A549 (cell line): Measurements from ENCODE around the gene RAB40A. TPM values are rescaled to one million over a fixed set of nuclear protein-coding genes. Genes with fewer than 3 reads are reported as not detected.

ENCODE experiments used
- ATAC-seq, 2 experiments: fragments of 200-7000 bp in 1 of 2; fragments of >200 bp in 1 of 2; cut with Nextera tagmentation in 1 of 2; cut with Tn5 transposase in 1 of 2; 3 replicates each; pipeline versions ENCODE4 v1.8.0 to v1.9.1; 2018 to 2020; ENCODE audit warnings: mild to moderate bottlenecking in 1 of 2, moderate library complexity in 1 of 2
- CTCF ChIA-PET: fragments of 300-600 bp; sonication (Branson Sonifier 250); formaldehyde crosslinking; extraction: SDS; loops from one replicate; lab custom pipeline; 2021; ENCODE audit warnings: antibody characterized with exemption, inconsistent platforms; lab: Yijun Ruan, JAX
- POLR2A ChIA-PET: fragments of 350-600 bp; formaldehyde crosslinking; extraction: SDS; loops from one replicate; lab custom pipeline; 2021; ENCODE audit warnings: antibody characterized with exemption, inconsistent platforms; lab: Yijun Ruan, JAX
- DNase-seq, 2 experiments: peaks; one replicate each; pipeline versions ENCODE4 v3.0.0 to v3.0.0-alpha.2; 2011 to 2016; ENCODE audit warnings: low read depth in 1 of 2, low spot score in 1 of 2
- FAIRE-seq: peaks from 2 replicates; lab custom pipeline; 2011; peaks lifted over from hg19 to GRCh38; lab: Jason Lieb, UNC
- H3K27ac ChIP-seq, 2 experiments: fragments of >200 bp; sonication (Bioruptor Twin); formaldehyde crosslinking; 3 replicates each; pipeline ENCODE4 v1.5.1; 2016 to 2017
- H3K4me1 ChIP-seq: fragments of >200 bp; sonication (Bioruptor Twin); formaldehyde crosslinking; 3 replicates; pipeline ENCODE4 v1.6.1; 2016
- H3K4me2 ChIP-seq: fragments of >200 bp; sonication (Bioruptor Twin); formaldehyde crosslinking; 3 replicates; pipeline ENCODE4 v1.6.1; 2016
- H3K4me3 ChIP-seq: fragments of >200 bp; sonication (Bioruptor Twin); formaldehyde crosslinking; 3 replicates; pipeline ENCODE4 v1.5.1; 2016
- H3K9me3 ChIP-seq: fragments of >200 bp; sonication (Bioruptor Twin); formaldehyde crosslinking; 3 replicates; pipeline ENCODE4 v1.6.1; 2016
- CBX8 ChIP-seq: fragments of 200-600 bp; sonication (generic); IDR thresholded peaks from 2 replicates; pipeline ENCODE4 v1.6.1; 2016
- ELK1 ChIP-seq: fragments of 150-350 bp; IDR thresholded peaks from 2 replicates; pipeline ENCODE4 v1.6.1; 2014; ENCODE audit warnings: low read depth, mild to moderate bottlenecking, low read length
- ESRRA ChIP-seq: fragments of 150-350 bp; IDR thresholded peaks from 2 replicates; pipeline ENCODE4 v1.6.1; 2014; ENCODE audit warnings: mild to moderate bottlenecking, low read length, borderline replicate concordance
- FOSB ChIP-seq: fragments of 250-450 bp; sonication (Bioruptor Pico); IDR thresholded peaks from 2 replicates; pipeline ENCODE4 v1.5.0; 2020; ENCODE audit warnings: mild to moderate bottlenecking, moderate library complexity
- FOSL2 ChIP-seq, 2 experiments: fragments of 450-650 bp in 1 of 2; fragments of >200 bp in 1 of 2; sonication (Bioruptor Twin) in 1 of 2; formaldehyde crosslinking; IDR thresholded peaks; 2 replicates each; pipeline versions ENCODE4 v1.5.0 to v1.6.1; 2016 to 2020; ENCODE audit warnings: mild to moderate bottlenecking in 1 of 2, moderate library complexity in 1 of 2
- HDAC2 ChIP-seq: fragments of 200-600 bp; sonication (generic); IDR thresholded peaks from 2 replicates; pipeline ENCODE4 v1.6.1; 2016
- HMGXB4 ChIP-seq: fragments of 250-450 bp; sonication (Bioruptor Pico); IDR thresholded peaks from 2 replicates; pipeline ENCODE4 v1.5.0; 2021; ENCODE audit warnings: mild to moderate bottlenecking, moderate library complexity, borderline replicate concordance
- HOXA7 ChIP-seq: fragments of 250-450 bp; sonication (Bioruptor Pico); IDR thresholded peaks from 2 replicates; pipeline ENCODE4 v1.5.0; 2020; ENCODE audit warnings: mild to moderate bottlenecking, moderate library complexity
- HOXB13 ChIP-seq: fragments of 250-450 bp; sonication (Bioruptor Pico); IDR thresholded peaks from 2 replicates; pipeline ENCODE4 v1.5.0; 2020; ENCODE audit warnings: low read depth, mild to moderate bottlenecking, moderate library complexity
- MAFK ChIP-seq: fragments of 450-650 bp; IDR thresholded peaks from 2 replicates; pipeline ENCODE4 v1.6.1; 2014; ENCODE audit not compliant: partially characterized antibody
- MAX ChIP-seq: IDR thresholded peaks from 2 replicates; pipeline ENCODE4 v1.6.1; 2012
- NR3C1 ChIP-seq: fragments of >200 bp; sonication (Bioruptor Twin); formaldehyde crosslinking; IDR thresholded peaks from 3 replicates; pipeline ENCODE4 v1.6.1; 2017
- POLR2A ChIP-seq: IDR thresholded peaks from 2 replicates; pipeline ENCODE4 v1.6.1; 2012; ENCODE audit warnings: mild to moderate bottlenecking, low read length
- POLR2AphosphoS2 ChIP-seq: conservative IDR thresholded peaks from 2 replicates; pipeline ENCODE4 v1.6.1; 2012; ENCODE audit warnings: low read length, improper control_type of control experiment, inconsistent platforms
- RAD21 ChIP-seq, 2 experiments: fragments of >200 bp in 1 of 2; sonication (Bioruptor Twin) in 1 of 2; formaldehyde crosslinking in 1 of 2; IDR thresholded peaks in 1 of 2; conservative IDR thresholded peaks in 1 of 2; 2 replicates in 1 of 2; 3 replicates in 1 of 2; pipeline ENCODE4 v1.6.1; 2012 to 2018; ENCODE audit warnings: inconsistent platforms in 1 of 2
- RFX5 ChIP-seq: fragments of 450-650 bp; IDR thresholded peaks from 2 replicates; pipeline ENCODE4 v1.7.1; 2014; ENCODE audit warnings: antibody characterized with exemption, mild to moderate bottlenecking, moderate library complexity
- RNF2 ChIP-seq: fragments of 200-600 bp; sonication (generic); IDR thresholded peaks from 2 replicates; pipeline ENCODE4 v1.6.1; 2016; ENCODE audit warnings: low read depth, mild to moderate bottlenecking, antibody characterized with exemption, moderate library complexity, borderline replicate concordance
- TP53 ChIP-seq: fragments of 250-450 bp; sonication (Bioruptor Pico); IDR thresholded peaks from 2 replicates; pipeline ENCODE4 v1.5.0; 2021; ENCODE audit warnings: mild to moderate bottlenecking, moderate library complexity
- ZC3H11A ChIP-seq: fragments of 450-650 bp; IDR thresholded peaks from 2 replicates; pipeline ENCODE4 v1.6.1; 2014; ENCODE audit warnings: antibody characterized with exemption, mild to moderate bottlenecking
- ZSCAN20 ChIP-seq: fragments of 250-450 bp; sonication (Bioruptor Pico); IDR thresholded peaks from 2 replicates; pipeline ENCODE4 v1.8.0; 2022; ENCODE audit warnings: mild to moderate bottlenecking, moderate library complexity
- WGBS: methylation state at CpG from one replicate; pipeline ENCODE4 v1.1.6; 2017; ENCODE audit errors: missing lambda C conversion rate; 5-methylcytosine and 5-hydroxymethylcytosine counted together
- polyA plus RNA-seq, 4 experiments: library from polyadenylated mRNA; depleted of rRNA in 3 of 4; stranded (reverse); fragments of >200 nt; fragmentation: RNase III in 1 of 4; extraction: RNeasy Plus Mini Kit Qiagen cat#74134 plus additional on column Dnase treatment in 1 of 4; gene quantifications; 2 replicates in 3 of 4; 3 replicates in 1 of 4; pipeline ENCODE4 v1.2.3, GENCODE V29; 2011 to 2017

Gene RAB40A
- polyA plus RNA-seq, 2 of the 4 experiments (the other 2 are of a cell fraction): 0.03 TPM; not detected in 1

- no peak overlapping the region for H3K4me3 ChIP-seq
- H3K4me2 ChIP-seq: no peak overlapping the region
- 91% methylated on average over 4 of the region's 4 CpGs for WGBS
- H3K4me1 ChIP-seq: no peaks in the 10 kb centered on the region
- POLR2A ChIA-PET: no interaction called here
- ATAC-seq: no peak
- no peaks in the 10 kb centered on the region for H3K9me3 ChIP-seq
- CTCF ChIA-PET: interaction anchor here (1.3 kb wide), 1 partner anchor 19 kb away, joined by 4 read pairs; no protein-coding TSS in a partner anchor
- no peak for TF ChIP-seq HDAC2
- TF ChIP-seq RAD21 (conservative IDR thresholded peaks at IDR 0.05 in 1 of 2, IDR thresholded peaks at IDR 0.05 in 1 of 2): no peak
- TF ChIP-seq POLR2AphosphoS2: no peak
- TF ChIP-seq RFX5: no peak
- TF ChIP-seq MAFK: no peak
- TF ChIP-seq RNF2: no peak
- no peak for TF ChIP-seq FOSB (CRISPR knock-in tag)
- TF ChIP-seq TP53 (CRISPR knock-in tag): no peak
- TF ChIP-seq NR3C1: no peak
- TF ChIP-seq, all 56 proteins: peak for 0
- DNase-seq (no peak), FAIRE-seq (no peak)
- H3K27ac ChIP-seq: no peak overlapping the region
Measured at GRCh38 chrX:103483720-103484119, 35.6 kb downstream of the RAB40A start.

DNA sequence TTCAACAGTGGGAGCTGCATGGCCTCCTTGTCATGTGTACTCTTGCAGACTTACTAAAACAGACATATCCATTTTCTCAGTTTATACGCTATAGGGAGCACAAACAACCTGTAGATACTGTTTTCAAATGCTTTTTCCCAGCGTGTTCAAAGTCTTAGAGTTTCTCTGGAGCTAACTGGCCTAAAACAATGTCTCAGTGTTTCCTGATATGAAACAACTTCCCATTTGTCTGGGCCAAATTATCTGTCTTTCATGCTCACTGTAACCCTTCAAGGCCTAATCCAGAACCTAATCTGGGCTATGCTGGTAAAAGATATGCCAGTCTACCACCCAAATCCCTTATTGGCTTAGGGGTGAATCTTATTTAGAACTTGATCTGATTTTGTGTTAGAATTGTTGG lies 38.8 kb downstream of the RAB40A start:
- H3K4me3 ChIP-seq: no peak overlapping the region
- CTCF ChIA-PET: interaction anchor here (1.3 kb wide), 1 partner anchor 10 kb away, joined by 4 read pairs; no protein-coding TSS in a partner anchor
- no peak overlapping the region for H3K4me2 ChIP-seq
- H3K27ac ChIP-seq: no peak overlapping the region
- FAIRE-seq (no peak), DNase-seq (no peak), ATAC-seq (no peak)
- no peak for TF ChIP-seq MAX
- no peak for TF ChIP-seq HOXA7 (CRISPR knock-in tag)
- no peak for TF ChIP-seq CBX8
- TF ChIP-seq ZSCAN20 (CRISPR knock-in tag): no peak
- no peak for TF ChIP-seq ELK1
- no peaks in the 10 kb centered on the region for H3K4me1 ChIP-seq
- POLR2A ChIA-PET: no interaction called here
- 79% methylated on average over 2 of the region's 2 CpGs for WGBS
- H3K9me3 ChIP-seq: no peaks in the 10 kb centered on the region

- POLR2A ChIA-PET: no interaction called here
- no peak overlapping the region for H3K27ac ChIP-seq
Measured at GRCh38 chrX:103477496-103477895, 41.8 kb downstream of the RAB40A start.

More at GRCh38 chrX:103477496-103477895, 41.8 kb downstream of the RAB40A start:
- H3K4me1 ChIP-seq: no peaks in the 10 kb centered on the region
- FAIRE-seq (peak; percentile 51), ATAC-seq (no peak), DNase-seq (no peak)
- H3K4me3 ChIP-seq: no peak overlapping the region
- CTCF ChIA-PET: interaction anchor here (1.0 to 1.5 kb wide), 3 partner anchors 10 to 13 kb away, joined by 3 to 5 read pairs (median 4); no protein-coding TSS in a partner anchor
- H3K4me2 ChIP-seq: no peak overlapping the region
- TF ChIP-seq POLR2A (no peak), ZSCAN20 (CRISPR knock-in tag) (no peak), HMGXB4 (CRISPR knock-in tag) (no peak), RFX5 (no peak), FOSL2 (IDR thresholded peaks at IDR 0.05) (no peak), FOSL2 (CRISPR knock-in tag; IDR thresholded peaks at IDR 0.05) (no peak), NR3C1 (no peak), HOXB13 (CRISPR knock-in tag) (no peak), ZC3H11A (no peak), ESRRA (no peak)
- no peaks in the 10 kb centered on the region for H3K9me3 ChIP-seq
